ENCODE data around the gene ZNF215.

GRCh38 chr11:6876914-6877313 lies 49.3 kb upstream of the ZNF215 start:
- TF ChIP-seq POLR2A (IDR thresholded peaks at IDR 0.05), result no peak
- TF ChIP-seq, protein P1, sequence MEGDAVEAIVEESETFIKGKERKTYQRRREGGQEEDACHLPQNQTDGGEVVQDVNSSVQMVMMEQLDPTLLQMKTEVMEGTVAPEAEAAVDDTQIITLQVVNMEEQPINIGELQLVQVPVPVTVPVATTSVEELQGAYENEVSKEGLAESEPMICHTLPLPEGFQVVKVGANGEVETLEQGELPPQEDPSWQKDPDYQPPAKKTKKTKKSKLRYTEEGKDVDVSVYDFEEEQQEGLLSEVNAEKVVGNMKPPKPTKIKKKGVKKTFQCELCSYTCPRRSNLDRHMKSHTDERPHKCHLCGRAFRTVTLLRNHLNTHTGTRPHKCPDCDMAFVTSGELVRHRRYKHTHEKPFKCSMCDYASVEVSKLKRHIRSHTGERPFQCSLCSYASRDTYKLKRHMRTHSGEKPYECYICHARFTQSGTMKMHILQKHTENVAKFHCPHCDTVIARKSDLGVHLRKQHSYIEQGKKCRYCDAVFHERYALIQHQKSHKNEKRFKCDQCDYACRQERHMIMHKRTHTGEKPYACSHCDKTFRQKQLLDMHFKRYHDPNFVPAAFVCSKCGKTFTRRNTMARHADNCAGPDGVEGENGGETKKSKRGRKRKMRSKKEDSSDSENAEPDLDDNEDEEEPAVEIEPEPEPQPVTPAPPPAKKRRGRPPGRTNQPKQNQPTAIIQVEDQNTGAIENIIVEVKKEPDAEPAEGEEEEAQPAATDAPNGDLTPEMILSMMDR (IDR thresholded peaks at IDR 0.05), result no peak
